Lung microvascular endothelial cell (primary cell): ENCODE results near the gene SHISA4. TPM values are rescaled to one million over a fixed set of nuclear protein-coding genes. Genes with fewer than 3 reads are reported as not detected.
A peak's percentile ranks its signal among the peaks of the same experiment; 100 is the strongest.
"Not testable (repeated sequence)": the region's sequence is repeated elsewhere in the genome, so short reads cannot be mapped to it uniquely, and the experiment has no call there.

Experiments
- DNase-seq, 2 donors: peaks; one replicate each; pipeline versions ENCODE4 v3.0.0 to v3.0.0-alpha.2; 2010; ENCODE audit warnings: low read depth in 2 of 2
- total RNA-seq: library from RNA; depleted of rRNA; stranded (reverse); fragments of >200 nt; gene quantifications from 2 replicates; pipeline ENCODE4 v1.2.1, GENCODE V29; 2014

SHISA4 gene
- total RNA-seq, 1 donor from 2014 or later, result 9.1 TPM

GRCh38 chr1:201925981-201926645 is 37.4 kb downstream of the SHISA4 start:
- no peak for DNase-seq

DNA sequence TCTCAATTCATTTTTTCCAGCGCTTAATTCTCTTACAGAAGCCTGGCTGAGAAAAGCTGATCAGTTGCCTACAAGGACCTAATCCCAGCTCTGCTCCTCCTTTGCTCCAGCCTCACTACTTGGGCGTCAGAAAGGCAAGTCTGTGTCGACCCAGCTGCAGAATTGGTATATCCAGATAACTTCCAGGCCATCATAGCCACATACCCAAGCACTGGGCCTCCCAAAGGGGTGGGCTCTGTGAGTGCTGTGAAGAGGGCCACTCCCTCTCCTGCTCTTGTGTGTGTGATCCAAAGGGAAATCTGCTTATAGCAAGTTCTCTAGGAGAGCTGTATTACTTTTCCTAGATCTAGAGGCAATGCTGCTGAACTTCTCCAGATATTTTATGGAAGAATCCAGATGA is 39.6 kb downstream of the SHISA4 start:
- no peak for DNase-seq

DNA sequence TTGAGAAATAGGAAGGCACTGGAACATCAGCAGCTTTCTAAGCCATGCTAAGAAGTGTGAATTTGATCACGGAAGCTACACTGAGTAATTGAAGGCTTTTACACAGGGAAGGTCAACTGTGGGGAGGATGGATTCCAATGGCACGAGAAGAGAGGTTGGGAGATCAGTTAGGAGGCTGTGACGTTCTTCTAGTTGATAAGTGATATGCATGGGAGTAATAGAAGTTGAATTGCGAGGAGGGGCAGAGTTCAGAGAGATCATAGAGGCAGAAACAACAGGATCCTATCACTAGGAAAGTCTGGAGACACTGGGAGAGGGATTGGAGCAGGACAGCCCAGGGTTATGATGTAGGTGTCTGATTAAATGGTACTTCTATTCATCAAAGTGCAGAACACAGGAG is 41.4 kb downstream of the SHISA4 start:
- DNase-seq, result no peak

DNA sequence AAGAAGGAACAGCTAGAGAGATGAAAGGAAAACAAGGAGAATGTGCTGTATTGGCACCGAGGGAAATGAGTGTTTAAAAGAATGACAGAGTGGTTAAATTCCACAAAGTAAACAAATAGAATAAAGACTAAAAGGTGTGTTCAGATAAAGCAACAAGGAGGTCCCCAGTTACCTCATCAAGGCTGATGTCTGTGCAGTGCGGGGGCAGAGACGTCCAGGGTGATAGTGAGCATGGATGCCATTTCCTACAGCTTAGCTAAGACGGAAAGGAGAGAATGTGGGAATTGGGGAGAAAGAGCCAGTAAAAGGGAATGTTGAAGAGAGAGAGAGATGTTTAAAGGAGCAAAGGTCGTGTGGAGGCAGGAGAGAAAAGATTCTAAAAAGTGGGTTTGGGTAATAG is 42.1 kb downstream of the SHISA4 start:
- DNase-seq, result no peak

DNA sequence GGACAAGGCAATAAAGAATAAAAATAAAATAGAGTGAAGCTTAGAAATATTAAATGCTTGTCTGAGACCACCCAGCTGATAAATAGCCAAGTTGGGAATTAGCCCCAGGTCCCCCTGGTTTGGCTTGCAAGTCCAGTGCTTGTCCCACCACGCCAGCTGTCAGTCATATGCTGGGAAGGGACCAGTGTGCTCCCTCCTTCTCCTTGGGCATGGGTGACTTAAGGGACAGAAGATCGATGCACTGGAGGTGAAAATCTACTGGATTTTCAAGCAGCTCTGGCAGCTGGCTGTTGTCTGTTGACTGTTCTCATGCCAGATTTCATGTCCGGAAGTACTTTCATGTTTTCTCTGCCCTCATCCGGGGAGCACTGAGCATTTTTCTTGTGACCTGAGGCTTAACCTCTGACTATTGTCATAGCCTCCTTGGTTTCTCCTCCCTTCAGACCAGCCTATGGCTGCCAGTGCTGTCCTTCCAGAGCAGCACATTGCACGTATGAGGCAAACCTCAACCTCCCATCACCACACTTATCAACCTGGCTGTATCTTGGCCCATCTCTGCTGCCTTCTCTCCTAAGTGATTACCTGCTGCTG is 45.2 kb downstream of the SHISA4 start:
- DNase-seq, result no peak

GRCh38 chr1:201937624-201938213 is 49.0 kb downstream of the SHISA4 start:
- peak; percentile 67 to 69 for DNase-seq

DNA sequence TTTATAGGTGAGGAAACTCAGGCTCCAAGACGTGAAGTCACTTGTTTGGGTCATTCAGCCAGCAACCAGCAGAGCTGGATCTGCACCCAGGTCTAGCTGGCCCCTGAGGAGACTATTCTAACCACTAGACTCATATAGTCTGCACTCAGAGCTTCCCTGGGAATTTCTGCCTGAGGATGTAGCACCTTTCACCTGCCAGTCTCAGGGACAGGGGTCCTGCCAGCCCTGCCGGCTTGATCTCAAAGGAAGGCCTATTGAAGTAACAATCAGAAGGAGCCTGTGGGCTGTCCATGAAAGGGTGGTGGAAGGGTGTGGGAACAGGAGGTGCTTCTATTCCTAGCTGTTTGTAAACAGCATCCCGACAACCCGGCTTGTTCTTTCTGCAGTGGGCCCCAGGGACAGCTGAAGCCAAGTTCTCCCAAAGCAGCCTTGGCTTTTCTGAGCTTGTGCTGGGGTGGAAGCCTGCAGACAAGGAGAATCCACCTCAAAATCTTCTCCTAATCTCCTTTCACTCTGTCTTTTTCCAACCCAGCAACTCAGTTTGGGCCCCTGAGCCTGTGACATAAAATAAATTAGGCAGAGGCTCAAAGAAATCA is 49.8 kb downstream of the SHISA4 start:
- DNase-seq, result no peak

- DNase-seq, result no peak
These were observed 50.5 kb downstream of the SHISA4 start for GRCh38 chr1:201939148-201939547.

- no peak for DNase-seq
These were observed 50.9 kb downstream of the SHISA4 start for GRCh38 chr1:201939574-201939973.

DNA sequence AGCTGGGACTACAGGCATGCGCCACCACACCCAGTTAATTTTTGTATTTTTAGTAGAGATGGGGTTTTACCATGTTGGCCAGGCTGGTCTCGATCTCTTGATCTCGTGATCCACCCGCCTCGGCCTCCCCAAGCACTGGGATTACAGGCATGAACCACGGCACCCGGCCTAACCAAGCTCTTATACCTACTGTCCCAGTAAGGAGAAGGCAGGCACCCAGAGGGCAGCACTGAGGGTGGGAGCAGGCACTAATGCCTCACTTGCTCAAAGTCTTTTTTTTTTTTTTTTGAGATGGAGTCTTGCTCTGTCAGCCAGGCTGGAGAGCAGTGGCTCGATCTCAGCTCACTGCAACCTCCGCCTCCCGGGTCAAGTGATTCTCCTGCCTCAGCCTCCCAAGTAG is 51.6 kb downstream of the SHISA4 start:
- DNase-seq, result not testable (repeated sequence)

GRCh38 chr1:201941420-201942128 is 52.9 kb downstream of the SHISA4 start:
- no peak for DNase-seq

GRCh38 chr1:201942129-201942495 is 53.4 kb downstream of the SHISA4 start:
- no peak for DNase-seq

Other genes with a start within 250 kb of the SHISA4 start
- gene IPO9, start 59.7 kb upstream of the SHISA4 start, total RNA-seq, result 15.7 and 17.0 TPM in 2 replicates
- not detected in 2 replicates for gene LMOD1, start 57.6 kb downstream of the SHISA4 start, total RNA-seq
- 47.5 and 49.2 TPM in 2 replicates for gene TIMM17A, start 66.6 kb downstream of the SHISA4 start, total RNA-seq
- 24.2 and 31.2 TPM in 2 replicates for gene RNPEP, start 93.8 kb downstream of the SHISA4 start, total RNA-seq
- gene ELF3, start 121.7 kb downstream of the SHISA4 start, total RNA-seq, result under 0.01 TPM in 1 of 2 replicates, not detected in the other
- gene GPR37L1, start 234.0 kb downstream of the SHISA4 start, total RNA-seq, result under 0.01 TPM in 1 of 2 replicates, not detected in the other